ENCODE measurements around the gene VWF. TPM values are rescaled to one million over a fixed set of nuclear protein-coding genes. Genes with fewer than 3 reads are reported as not detected.
"Not testable (repeated sequence)": the region's sequence is repeated elsewhere in the genome, so short reads cannot be mapped to it uniquely, and the experiment has no call there.

VWF gene
- total RNA-seq, 1 experiment from 2014 or later, result 0.37 TPM

GRCh38 chr12:6148722-6149121 lies 24.3 kb upstream of the VWF start:
- DNase-seq (ENCODE audit: low read depth, low spot score); in situ Hi-C loops (cut with HindIII; ENCODE audit: low pct_unique_long_range_greater_than_20kb, low sequenced_read_pairs): not testable (repeated sequence)

DNA sequence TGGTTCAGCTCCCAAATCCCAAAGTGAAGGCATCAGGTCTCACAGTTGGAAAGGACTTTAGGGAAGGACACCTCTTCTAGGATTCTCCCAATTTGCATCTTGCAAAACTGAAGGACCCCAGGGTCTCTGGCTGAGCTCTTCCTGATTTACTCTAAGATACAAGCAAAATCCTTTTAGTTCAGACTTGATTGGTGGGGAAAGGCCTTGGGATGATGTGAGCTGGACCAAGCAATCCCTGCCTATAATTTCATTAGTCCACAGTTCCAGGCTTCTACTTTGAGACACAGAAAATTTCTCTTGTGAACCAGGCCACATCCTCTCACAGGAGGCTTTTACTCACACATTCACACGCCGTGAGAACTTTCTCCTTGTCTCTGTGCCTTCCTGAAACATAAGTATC lies 23.6 kb upstream of the VWF start:
- DNase-seq (ENCODE audit: low read depth, low spot score), result no peak
- in situ Hi-C loops (cut with HindIII; ENCODE audit: low pct_unique_long_range_greater_than_20kb, low sequenced_read_pairs), result no loop called here

DNA sequence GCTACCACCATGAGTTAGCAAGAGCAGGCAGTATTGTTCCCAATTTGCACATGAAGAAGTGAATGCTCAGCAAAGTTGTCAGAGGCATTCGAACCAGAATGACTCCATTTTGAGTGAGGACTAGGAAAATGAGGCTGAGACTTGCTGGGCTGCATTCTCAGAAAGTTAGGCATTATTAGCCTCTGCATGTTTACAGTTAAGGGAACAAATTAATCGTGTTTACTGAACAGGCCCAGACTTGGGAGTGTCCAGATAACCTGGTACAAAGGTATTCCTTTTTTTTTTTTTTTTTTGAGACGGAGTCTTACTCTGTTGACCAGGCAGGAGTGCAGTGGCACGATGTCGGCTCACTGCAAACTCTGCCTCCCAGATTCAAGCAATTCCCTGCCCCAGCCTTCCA lies 22.5 kb upstream of the VWF start:
- DNase-seq (ENCODE audit: low read depth, low spot score), result no peak
- in situ Hi-C loops (cut with HindIII; ENCODE audit: low pct_unique_long_range_greater_than_20kb, low sequenced_read_pairs), result no loop called here

GRCh38 chr12:6146509-6146908 lies 22.0 kb upstream of the VWF start:
- in situ Hi-C loops (cut with HindIII; ENCODE audit: low pct_unique_long_range_greater_than_20kb, low sequenced_read_pairs), result no loop called here
- DNase-seq (ENCODE audit: low read depth, low spot score), result no peak

GRCh38 chr12:6145564-6145963 lies 21.1 kb upstream of the VWF start:
- no peak for DNase-seq (ENCODE audit: low read depth, low spot score)
- in situ Hi-C loops (cut with HindIII; ENCODE audit: low pct_unique_long_range_greater_than_20kb, low sequenced_read_pairs), result no loop called here

GRCh38 chr12:6143303-6143675 lies 18.8 kb upstream of the VWF start:
- no peak for DNase-seq (ENCODE audit: low read depth, low spot score)
- in situ Hi-C loops (cut with HindIII; ENCODE audit: low pct_unique_long_range_greater_than_20kb, low sequenced_read_pairs), result no loop called here

- in situ Hi-C loops (cut with HindIII; ENCODE audit: low pct_unique_long_range_greater_than_20kb, low sequenced_read_pairs); DNase-seq (ENCODE audit: low read depth, low spot score): not testable (repeated sequence)
Observed at GRCh38 chr12:6142368-6143302, 18.2 kb upstream of the VWF start.

- in situ Hi-C loops (cut with HindIII; ENCODE audit: low pct_unique_long_range_greater_than_20kb, low sequenced_read_pairs); DNase-seq (ENCODE audit: low read depth, low spot score): not testable (repeated sequence)
Observed at GRCh38 chr12:6141731-6142367, 17.4 kb upstream of the VWF start.

- no peak for DNase-seq (ENCODE audit: low read depth, low spot score)
- in situ Hi-C loops (cut with HindIII; ENCODE audit: low pct_unique_long_range_greater_than_20kb, low sequenced_read_pairs), result no loop called here
Observed at GRCh38 chr12:6140651-6141447, 16.4 kb upstream of the VWF start.

- DNase-seq (ENCODE audit: low read depth, low spot score), result no peak
Observed at GRCh38 chr12:6135071-6135470, 10.6 kb upstream of the VWF start.

GRCh38 chr12:6133642-6134041 lies 9.2 kb upstream of the VWF start:
- in situ Hi-C loops (cut with HindIII; ENCODE audit: low pct_unique_long_range_greater_than_20kb, low sequenced_read_pairs), result no loop called here
- DNase-seq (ENCODE audit: low read depth, low spot score), result no peak

More at GRCh38 chr12:6135071-6135470, 10.6 kb upstream of the VWF start:
- in situ Hi-C loops (cut with HindIII; ENCODE audit: low pct_unique_long_range_greater_than_20kb, low sequenced_read_pairs), result no loop called here

GRCh38 chr12:6132496-6132895 lies 8.0 kb upstream of the VWF start:
- no peak for DNase-seq (ENCODE audit: low read depth, low spot score)
- in situ Hi-C loops (cut with HindIII; ENCODE audit: low pct_unique_long_range_greater_than_20kb, low sequenced_read_pairs), result no loop called here

DNA sequence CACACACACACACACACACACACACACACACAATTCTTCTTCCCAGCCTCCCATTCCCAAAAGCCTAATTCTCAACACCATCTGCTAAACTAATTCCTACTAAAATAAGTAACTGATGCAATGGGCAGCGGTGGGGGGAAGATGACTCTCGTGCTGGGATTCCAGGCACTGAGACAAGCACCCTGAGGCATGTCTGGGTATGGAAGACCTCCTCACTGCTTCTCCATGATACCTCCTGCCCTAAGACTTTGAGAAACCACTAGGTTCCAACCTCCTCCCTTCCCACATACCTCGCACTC lies 789 bp upstream of the VWF start:
- no peak for DNase-seq (ENCODE audit: low read depth, low spot score)
- in situ Hi-C loops (cut with HindIII; ENCODE audit: low pct_unique_long_range_greater_than_20kb, low sequenced_read_pairs), result no loop called here

DNA sequence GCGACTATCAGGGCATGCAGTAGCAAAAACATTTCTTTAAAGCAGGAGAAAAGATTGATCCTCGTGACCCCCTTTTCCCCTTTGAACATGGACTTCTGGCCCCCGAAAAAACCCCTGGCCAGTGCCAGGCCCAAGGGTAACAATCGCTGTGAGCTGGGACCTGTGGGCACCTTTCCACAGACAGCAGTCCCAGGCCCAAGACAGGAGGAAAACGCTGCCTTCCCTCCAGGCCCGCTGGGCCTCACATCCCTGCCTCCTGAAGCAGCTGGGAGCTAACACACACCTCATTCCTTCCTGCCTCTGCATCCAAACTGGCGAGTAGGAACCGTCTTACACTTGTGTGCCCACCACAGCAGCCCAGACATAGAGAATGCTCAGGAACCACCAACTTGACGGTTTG lies 1.2 kb downstream of the VWF start:
- in situ Hi-C loops (cut with HindIII; ENCODE audit: low pct_unique_long_range_greater_than_20kb, low sequenced_read_pairs), result no loop called here
- DNase-seq (ENCODE audit: low read depth, low spot score), result no peak

- in situ Hi-C loops (cut with HindIII; ENCODE audit: low pct_unique_long_range_greater_than_20kb, low sequenced_read_pairs), result no loop called here
- no peak for DNase-seq (ENCODE audit: low read depth, low spot score)
Observed at GRCh38 chr12:6122201-6122600, 2.3 kb downstream of the VWF start.

DNA sequence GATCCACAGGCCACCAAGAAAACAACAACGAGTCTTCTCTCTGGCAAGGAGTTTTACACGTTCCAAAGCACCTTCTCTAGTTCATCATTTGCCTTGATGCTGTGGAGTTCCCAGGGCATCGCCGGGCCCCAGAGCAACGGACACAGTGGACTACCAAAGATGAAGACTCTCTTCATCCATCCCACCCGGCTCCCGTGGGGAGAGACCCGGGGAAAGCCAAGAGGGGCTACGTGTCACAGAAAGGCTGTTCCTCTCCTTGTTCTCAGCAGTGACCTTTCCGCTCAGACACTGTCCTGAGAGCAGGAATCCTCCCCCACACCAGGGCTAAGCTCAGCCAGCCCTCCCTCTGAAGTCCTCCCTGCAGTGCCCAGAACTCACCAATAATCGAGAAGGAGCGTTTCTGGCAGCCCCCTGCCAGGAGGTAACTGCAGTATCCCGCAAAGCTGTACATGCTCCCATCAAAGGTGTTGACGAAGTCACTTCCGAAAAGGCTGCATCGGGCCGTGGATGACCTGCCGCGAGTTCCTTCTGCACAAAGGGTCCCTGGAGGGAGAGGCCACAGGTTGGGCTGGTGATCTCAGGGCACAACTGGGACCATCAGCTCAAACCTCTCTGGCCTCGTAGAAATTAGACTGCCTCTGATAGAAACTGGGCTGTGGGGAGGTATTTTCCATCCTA lies 3.5 kb downstream of the VWF start:
- no peak for DNase-seq (ENCODE audit: low read depth, low spot score)
- in situ Hi-C loops (cut with HindIII; ENCODE audit: low pct_unique_long_range_greater_than_20kb, low sequenced_read_pairs), result no loop called here

- no peak for DNase-seq (ENCODE audit: low read depth, low spot score)
- in situ Hi-C loops (cut with HindIII; ENCODE audit: low pct_unique_long_range_greater_than_20kb, low sequenced_read_pairs), result no loop called here
Observed at GRCh38 chr12:6118891-6119568, 5.4 kb downstream of the VWF start.

Measured in SK-MEL-5 (cell line).